Mesothelial cell of epicardium (in vitro differentiated cells): ENCODE measurements around the gene CTXND1. TPM values are rescaled to one million over a fixed set of nuclear protein-coding genes. Genes with fewer than 3 reads are reported as not detected.

ENCODE experiments used
- DNase-seq, 2 experiments: peaks; one replicate each; pipeline ENCODE4 v3.0.0; 2021; ENCODE audit warnings: low spot score in 2 of 2; ENCODE audit not compliant: unreplicated experiment in 2 of 2
- H3K27ac Mint-ChIP-seq: 2 replicates; pipeline ENCODE4 v1.8.0; 2021; ENCODE audit warnings: mixed read lengths
- H3K27me3 Mint-ChIP-seq: 2 replicates; pipeline ENCODE4 v1.8.0; 2021; ENCODE audit warnings: low read depth, mixed read lengths
- H3K36me3 Mint-ChIP-seq: 2 replicates; pipeline ENCODE4 v1.8.0; 2021; ENCODE audit warnings: mixed read lengths
- H3K4me1 Mint-ChIP-seq: 2 replicates; pipeline ENCODE4 v1.8.0; 2021; ENCODE audit warnings: mixed read lengths
- H3K4me3 Mint-ChIP-seq: 2 replicates; pipeline ENCODE4 v1.8.0; 2021; ENCODE audit warnings: mild to moderate bottlenecking, moderate library complexity, mixed read lengths
- H3K9me3 Mint-ChIP-seq: 2 replicates; pipeline ENCODE4 v1.8.0; 2021; ENCODE audit warnings: mixed read lengths
- CTCF ChIP-seq: fragments of 200-600 bp; sonication (generic); IDR thresholded peaks from one replicate; pipeline ENCODE4 v1.5.0; 2021; ENCODE audit warnings: antibody characterized with exemption; ENCODE audit not compliant: unreplicated experiment
- total RNA-seq: library from RNA; stranded (reverse); gene quantifications from 3 replicates; pipeline ENCODE4 v1.2.1, GENCODE V29; 2021

Gene CTXND1
- total RNA-seq, 1 donor from 2014 or later = not detected

- H3K36me3 Mint-ChIP-seq = no peaks in the 10 kb centered on the region
- no peak for TF ChIP-seq CTCF
- no peaks in the 10 kb centered on the region for H3K4me1 Mint-ChIP-seq
- no peak overlapping the region for H3K4me3 Mint-ChIP-seq
- peaks cover 84% of the 10 kb centered on the region for H3K27me3 Mint-ChIP-seq
- no peak overlapping the region for H3K27ac Mint-ChIP-seq
- no peaks in the 10 kb centered on the region for H3K9me3 Mint-ChIP-seq
- DNase-seq = no peak
These were observed 8.0 kb upstream of the CTXND1 start for GRCh38 chr15:80259942-80260510.

- no peaks in the 10 kb centered on the region for H3K9me3 Mint-ChIP-seq
- peaks cover 93% of the 10 kb centered on the region for H3K27me3 Mint-ChIP-seq
- no peak for TF ChIP-seq CTCF
- H3K27ac Mint-ChIP-seq = no peak overlapping the region
- H3K4me1 Mint-ChIP-seq = peaks cover 3% of the 10 kb centered on the region
- DNase-seq = peak in 1 of 2 experiments; percentile 44
- no peaks in the 10 kb centered on the region for H3K36me3 Mint-ChIP-seq
- H3K4me3 Mint-ChIP-seq = peak overlapping the region; percentile 50
These were observed 439 bp downstream of the CTXND1 start for GRCh38 chr15:80251428-80252120.

- no peaks in the 10 kb centered on the region for H3K9me3 Mint-ChIP-seq
- no peak for DNase-seq
- no peaks in the 10 kb centered on the region for H3K36me3 Mint-ChIP-seq
- H3K4me3 Mint-ChIP-seq = peak overlapping the region; percentile 50
- peaks cover 3% of the 10 kb centered on the region for H3K4me1 Mint-ChIP-seq
- H3K27ac Mint-ChIP-seq = no peak overlapping the region
- no peak for TF ChIP-seq CTCF
- peaks cover 95% of the 10 kb centered on the region for H3K27me3 Mint-ChIP-seq
These were observed 1.2 kb downstream of the CTXND1 start for GRCh38 chr15:80250614-80251427.

GRCh38 chr15:80249973-80250372 is 2.0 kb downstream of the CTXND1 start:
- no peak overlapping the region for H3K27ac Mint-ChIP-seq
- DNase-seq = no peak
- no peaks in the 10 kb centered on the region for H3K36me3 Mint-ChIP-seq
- H3K27me3 Mint-ChIP-seq = peaks cover 91% of the 10 kb centered on the region
- peaks cover 3% of the 10 kb centered on the region for H3K4me1 Mint-ChIP-seq
- H3K9me3 Mint-ChIP-seq = no peaks in the 10 kb centered on the region
- no peak overlapping the region for H3K4me3 Mint-ChIP-seq
- TF ChIP-seq CTCF = no peak

- DNase-seq = no peak
- Mint-ChIP-seq H3K9me3 (no peaks in the 10 kb centered on the region), H3K4me1 (peaks cover 2% of the 10 kb centered on the region), H3K27ac (no peak overlapping the region), H3K27me3 (peaks cover 88% of the 10 kb centered on the region), H3K4me3 (no peak overlapping the region), H3K36me3 (no peaks in the 10 kb centered on the region)
- TF ChIP-seq CTCF = no peak
These were observed 4.7 kb downstream of the CTXND1 start for GRCh38 chr15:80247320-80247719.
